ENCODE results near the gene DNAJC1.
A peak's percentile ranks its signal among the peaks of the same experiment; 100 is the strongest.

Gene DNAJC1

GRCh38 chr10:21756707-21757106 is 246.8 kb downstream of the DNAJC1 start:
- DNase-seq, result no peak

DNA sequence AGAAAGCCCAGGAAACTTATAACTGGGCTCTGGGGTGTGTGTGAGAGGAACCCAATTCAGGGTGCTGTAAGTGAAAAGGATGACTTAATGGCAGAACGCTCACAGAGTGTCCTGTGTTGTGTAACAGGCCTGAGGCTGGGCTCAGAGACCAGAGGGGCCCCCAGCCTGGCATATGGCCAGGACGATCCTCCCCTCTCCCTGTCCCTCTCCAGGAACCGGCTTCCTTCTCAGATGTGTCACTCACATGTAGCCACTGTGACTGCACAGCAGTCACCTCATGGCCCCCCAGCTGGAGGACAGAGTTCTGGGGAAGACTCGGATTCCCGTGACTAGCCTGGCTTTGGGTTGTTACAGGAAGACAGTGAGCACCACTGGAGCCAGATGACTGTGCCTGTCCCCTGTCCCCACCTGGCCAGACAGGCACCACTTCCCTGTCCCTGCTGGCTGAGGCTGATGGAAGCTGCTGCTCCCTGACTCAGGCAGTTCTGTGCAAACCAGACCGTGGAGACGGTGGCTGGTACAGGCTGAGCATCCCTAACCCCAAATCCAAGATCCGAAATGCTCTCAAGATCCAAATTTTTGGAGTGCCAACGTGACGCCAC is 249.0 kb downstream of the DNAJC1 start:
- DNase-seq, result no peak

DNA sequence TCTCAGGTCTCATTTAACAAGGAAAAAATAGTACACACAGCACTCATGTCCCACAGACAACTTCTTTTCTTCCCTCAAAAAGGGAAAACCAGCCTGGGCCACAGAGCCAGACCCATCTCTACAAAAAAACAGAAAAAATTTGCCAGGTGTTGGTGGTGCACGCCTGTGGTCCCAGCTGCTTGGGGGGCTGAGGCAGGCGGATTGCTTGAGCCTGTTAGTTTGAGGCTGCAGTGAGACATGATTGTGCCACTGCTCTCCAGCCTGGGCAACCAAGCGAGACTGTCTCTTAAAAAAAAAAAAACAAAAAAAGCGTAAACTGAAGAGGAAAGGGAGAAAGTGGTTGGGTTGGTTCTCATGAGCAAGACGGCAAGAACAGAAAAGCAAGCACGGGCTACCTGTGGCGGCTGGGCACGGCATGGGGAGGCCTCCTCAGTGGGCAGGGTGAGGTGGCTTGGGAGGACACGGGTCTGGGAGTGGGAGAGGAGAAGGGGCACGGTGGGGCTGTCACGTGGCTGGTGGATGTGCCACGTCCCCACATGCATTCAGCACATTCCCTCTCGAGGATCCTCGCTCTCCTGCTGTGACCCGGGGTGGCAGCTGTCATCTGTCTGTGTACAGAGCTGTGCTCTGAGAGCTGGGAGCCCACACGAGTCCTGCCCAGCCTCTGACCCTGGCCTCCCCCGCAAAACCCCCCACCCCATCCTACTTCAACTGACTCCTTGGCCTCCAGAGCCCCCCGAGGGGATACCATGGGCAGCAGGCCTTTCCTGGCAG is 249.8 kb downstream of the DNAJC1 start:
- no peak for DNase-seq

DNA sequence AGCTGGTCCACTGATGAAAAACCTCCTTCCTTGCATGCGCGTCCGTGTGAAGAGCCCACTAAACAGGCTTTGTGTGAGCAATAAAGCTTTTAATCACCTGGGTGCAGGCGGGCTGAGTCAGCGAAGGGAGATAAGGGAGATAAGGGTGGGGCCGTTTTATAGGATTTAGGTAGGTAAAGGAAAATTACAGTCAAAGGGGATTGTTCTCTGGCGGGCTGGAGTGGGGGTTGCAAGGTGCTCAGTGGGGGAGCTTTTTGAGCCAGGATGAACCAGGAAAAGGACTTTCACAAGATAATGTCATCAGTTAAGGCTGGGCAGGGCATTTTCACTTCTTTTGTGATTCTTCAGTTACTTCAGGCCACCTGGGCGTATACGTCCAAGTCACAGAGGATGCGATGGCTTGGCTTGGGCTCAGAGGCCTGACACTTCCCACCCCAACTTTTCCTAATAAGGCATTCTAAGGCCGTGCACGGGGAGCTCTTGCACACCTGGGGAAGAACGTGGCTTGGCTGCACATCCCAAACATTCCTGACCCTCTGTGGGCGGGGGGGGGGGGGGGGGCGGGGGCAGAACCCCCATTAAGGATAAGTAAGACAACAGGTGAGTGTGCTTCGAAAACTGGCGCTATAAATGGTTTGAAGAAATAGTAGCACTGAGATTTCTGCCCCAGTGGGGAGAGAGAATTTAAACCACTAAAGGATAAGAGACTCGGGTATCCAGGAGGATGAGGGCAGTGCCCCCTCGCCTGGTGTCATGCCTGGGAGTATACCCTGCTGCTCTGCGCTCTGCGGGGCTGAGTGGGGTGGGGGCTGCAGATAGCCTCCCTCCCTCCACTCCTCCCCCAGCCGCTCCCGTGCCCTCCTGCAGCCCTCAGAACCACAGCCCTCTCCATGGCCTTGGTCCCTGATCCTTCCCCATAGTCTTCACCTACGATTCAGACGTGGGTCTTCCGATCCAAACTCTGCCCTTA is 251.9 kb downstream of the DNAJC1 start:
- no peak for DNase-seq

DNA sequence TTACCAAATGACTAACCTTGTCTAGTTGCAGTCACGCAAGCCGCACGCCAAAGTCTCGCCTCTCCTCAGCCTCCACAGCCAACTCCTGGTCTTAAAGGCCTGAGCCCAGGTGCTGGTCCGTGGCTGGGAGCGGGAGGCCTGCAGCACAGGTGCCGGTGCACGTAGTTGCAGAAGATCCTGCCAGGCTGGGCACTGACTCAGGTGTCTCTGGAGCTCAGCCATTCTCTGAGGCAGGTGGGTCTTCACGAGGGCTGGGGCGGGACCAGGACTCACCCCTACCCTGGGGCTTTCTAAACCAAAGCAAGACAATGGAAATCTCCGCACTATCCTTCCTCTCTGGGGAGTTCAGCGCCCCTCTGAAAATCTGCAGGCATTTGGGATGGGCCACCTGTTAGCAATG is 253.1 kb downstream of the DNAJC1 start:
- no peak for DNase-seq

- DNase-seq, result no peak
Measured at GRCh38 chr10:21749788-21750187, 253.7 kb downstream of the DNAJC1 start.

- DNase-seq, result no peak
Measured at GRCh38 chr10:21747809-21748208, 255.7 kb downstream of the DNAJC1 start.

GRCh38 chr10:21746118-21746517 is 257.4 kb downstream of the DNAJC1 start:
- DNase-seq, result no peak

- DNase-seq, result no peak
Measured at GRCh38 chr10:21744223-21744622, 259.3 kb downstream of the DNAJC1 start.

- no peak for DNase-seq
Measured at GRCh38 chr10:21742740-21743412, 260.7 kb downstream of the DNAJC1 start.

- DNase-seq, result no peak
Measured at GRCh38 chr10:21740989-21741388, 262.5 kb downstream of the DNAJC1 start.

DNA sequence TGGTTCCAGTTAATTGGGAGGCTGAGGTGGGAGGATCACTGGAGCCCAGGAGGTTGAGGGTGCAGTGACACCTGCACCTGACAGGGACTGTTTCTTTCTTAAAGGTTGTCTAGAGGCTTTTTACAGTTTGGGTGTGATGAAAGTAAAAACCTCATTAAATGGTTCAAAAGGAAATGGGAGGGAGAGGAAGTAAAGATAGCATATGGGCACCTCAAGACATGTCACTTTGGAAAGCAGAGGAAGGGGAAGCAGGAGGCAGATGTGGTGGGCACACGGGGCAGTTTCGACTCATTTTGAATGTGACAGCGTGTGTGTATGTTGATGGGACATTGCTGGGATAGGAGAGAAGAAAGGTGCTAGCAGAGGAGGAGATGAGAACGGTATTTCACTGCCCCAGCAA is 266.4 kb downstream of the DNAJC1 start:
- no peak for DNase-seq

DNA sequence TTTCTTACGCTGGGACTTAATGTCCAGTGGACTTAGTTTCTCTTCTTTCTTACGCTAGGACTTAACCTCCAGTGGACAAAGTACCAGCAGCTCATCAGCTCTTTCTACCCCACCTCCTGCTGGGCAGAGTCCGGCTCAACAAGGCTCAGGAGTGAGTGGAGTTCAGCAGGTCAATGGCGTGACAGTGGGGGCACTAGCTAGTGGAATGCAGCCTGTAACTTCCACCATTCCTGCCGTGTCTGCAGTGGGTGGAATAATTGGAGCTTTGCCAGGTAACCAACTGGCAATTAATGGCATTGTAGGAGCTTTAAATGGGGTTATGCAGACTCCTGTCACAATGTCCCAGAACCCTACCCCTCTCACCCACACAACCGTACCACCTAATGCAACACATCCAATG is 269.8 kb downstream of the DNAJC1 start:
- no peak for DNase-seq

DNA sequence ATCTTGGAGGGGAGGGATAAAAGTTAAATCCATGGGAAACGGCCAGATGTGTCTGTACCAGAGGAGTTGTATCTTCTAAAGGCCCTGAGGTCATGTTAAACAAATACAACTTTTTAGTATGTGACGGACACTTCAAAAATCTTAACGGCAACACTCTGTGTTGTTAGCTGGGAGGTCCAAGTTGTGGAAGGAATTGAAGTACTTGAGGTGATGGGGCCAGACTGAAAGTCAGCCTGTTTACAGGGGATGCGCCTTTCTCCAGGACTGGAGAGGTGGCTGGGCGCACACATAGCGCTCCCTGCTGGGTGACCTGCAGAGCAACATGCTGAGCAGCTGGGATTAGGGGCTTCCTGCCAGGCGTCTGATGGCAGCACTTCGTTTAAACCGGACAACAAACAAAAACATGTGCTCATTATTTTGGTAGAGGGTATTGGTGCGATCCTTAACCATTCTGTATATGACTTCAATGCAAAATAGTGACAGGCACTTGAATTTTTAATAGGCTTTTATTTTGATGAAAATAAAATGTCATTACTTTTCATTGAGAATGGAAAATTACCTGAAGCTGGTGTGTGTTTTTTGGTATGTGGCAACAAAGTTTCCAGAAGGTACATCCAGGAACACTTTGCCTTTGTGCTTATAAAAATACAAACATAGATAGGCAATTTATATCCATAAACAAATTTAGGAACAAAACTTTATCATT is 271.3 kb downstream of the DNAJC1 start:
- peak; percentile 11 to 33 for DNase-seq

DNA sequence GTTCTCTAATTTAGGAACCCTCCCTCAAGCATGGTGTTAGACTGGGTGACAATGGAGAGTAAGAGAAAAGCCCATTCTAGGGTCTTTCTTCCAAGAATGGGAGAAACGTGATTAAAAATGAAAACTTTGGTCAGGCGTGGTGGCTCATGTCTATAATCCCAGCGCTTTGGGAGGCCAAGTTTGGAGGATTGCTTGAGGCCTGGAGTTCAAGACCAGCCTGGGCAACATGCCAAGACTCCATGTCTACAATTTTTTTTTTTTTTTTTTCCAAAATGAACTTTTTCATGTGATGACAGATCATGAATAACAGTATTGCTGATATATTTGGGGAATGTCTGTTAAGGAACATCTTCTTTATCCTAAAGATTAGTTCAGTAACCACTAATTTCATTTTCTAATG is 274.9 kb downstream of the DNAJC1 start:
- no peak for DNase-seq

- no peak for DNase-seq
Measured at GRCh38 chr10:21727452-21728168, 275.9 kb downstream of the DNAJC1 start.

- peak; percentile 13 to 17 for DNase-seq
Measured at GRCh38 chr10:21726601-21727225, 276.8 kb downstream of the DNAJC1 start.

GRCh38 chr10:21724687-21725367 is 278.7 kb downstream of the DNAJC1 start:
- DNase-seq, result peak; percentile 34 to 61

DNA sequence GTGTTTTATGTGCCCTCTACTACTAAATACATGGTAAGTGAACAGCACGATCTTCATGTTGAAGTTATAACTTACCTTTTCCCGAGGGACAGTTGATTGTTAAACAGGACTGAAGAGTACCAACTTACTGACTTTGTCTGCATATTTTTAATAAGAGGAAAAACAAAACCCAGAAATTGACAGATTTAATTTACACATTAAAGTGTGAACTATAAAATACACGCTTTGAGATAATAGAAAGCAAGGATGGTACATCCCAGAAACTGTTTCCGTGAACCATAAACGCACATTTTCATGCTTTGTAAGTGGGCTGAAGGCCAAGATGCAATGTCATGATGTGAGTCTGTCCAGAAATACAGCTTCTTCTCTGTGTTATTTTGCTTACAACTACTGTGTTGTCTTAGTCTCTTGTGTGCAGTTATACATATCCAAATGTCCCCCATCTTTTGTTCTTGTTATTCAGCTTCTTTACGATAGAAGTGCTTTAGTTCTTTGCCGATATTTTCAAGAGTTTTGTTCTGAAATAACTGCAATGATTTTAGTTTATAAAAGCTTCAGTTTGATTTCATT is 279.4 kb downstream of the DNAJC1 start:
- no peak for DNase-seq

- no peak for DNase-seq
Measured at GRCh38 chr10:21722209-21722608, 281.3 kb downstream of the DNAJC1 start.
